ENCODE results near the gene WWC2. TPM values are rescaled to one million over a fixed set of nuclear protein-coding genes. Genes with fewer than 3 reads are reported as not detected.

WWC2 gene
- total RNA-seq, 1 experiment from 2014 or later = 15.9 TPM

DNA sequence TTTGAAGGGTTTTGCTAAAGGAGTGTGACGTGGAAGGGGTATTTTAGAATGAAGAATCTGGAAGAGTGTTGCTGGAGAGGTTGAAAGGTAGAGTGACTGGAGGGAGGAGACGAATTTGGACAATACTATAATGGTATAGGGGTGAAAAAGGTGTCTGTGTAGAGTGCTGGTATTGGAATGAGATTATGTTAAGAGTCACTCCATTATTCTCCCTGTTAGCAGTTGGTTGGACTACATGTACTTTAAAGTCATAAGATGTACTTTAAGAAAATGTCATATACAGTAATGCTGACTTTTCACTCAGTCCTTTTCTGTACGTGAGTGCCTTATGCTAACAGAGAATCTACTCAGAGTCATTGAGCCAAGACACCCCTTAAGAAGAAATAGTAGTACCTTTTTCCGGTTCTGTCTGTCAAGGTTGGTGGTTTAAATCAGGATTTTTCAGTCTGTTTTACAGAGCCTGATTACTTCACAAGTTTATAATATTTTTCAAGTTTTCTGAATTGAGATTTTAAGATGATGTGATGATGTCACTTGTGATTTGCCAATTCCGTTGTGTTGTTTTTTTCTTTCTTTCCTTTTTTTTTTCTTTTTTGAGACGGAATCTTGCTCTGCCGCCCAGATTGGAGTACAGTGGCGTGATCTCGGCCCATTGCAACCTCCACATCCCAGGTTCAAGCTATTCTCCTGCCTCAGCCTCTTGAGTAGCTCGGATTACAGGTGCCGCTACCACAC, 56.6 kb downstream of the WWC2 start:
- in situ Hi-C loops (cut with HindIII; ENCODE audit: low sequenced_read_pairs) = no loop called here
- no peak for DNase-seq (ENCODE audit: low spot score)

DNA sequence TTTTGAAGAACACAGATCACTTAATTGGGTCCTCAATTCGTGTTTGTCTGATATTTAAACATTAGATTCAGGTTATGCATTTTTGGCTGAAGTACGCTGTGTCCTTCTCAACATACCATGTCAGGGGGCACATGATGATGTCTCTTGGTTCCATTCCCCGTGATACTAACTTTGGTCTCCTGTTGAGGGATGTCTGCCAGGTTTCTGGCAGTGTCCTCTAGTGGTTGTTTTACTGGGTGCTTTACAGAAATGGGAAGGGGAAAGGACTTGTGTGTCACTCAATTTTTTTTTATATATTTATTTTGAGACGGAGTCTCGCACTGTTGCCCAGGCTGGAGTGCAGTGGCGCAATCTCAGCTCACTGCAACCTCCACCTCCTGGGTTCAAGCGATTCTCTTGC, 58.2 kb downstream of the WWC2 start:
- in situ Hi-C loops (cut with HindIII; ENCODE audit: low sequenced_read_pairs) = no loop called here
- DNase-seq (ENCODE audit: low spot score) = no peak

DNA sequence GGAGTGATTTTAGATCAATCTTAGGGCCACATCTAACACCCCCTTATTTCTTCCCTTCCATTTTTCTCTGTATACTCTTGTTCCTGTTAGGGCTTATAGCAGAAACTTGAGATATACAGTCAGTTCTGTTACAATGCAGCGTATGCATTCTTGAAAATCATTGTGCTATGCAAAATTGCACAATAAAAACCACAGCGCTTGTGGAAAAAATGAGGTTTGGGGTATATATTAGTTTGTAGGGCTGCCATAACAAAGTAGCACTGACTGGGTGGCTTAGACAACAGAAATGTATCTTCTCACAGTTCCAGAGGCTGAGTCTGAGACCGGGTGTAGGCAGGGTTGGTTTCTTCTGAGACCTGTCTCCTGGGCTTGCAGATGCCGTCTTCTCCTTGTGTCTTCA, 59.0 kb downstream of the WWC2 start:
- no peak for DNase-seq (ENCODE audit: low spot score)
- in situ Hi-C loops (cut with HindIII; ENCODE audit: low sequenced_read_pairs) = no loop called here

DNA sequence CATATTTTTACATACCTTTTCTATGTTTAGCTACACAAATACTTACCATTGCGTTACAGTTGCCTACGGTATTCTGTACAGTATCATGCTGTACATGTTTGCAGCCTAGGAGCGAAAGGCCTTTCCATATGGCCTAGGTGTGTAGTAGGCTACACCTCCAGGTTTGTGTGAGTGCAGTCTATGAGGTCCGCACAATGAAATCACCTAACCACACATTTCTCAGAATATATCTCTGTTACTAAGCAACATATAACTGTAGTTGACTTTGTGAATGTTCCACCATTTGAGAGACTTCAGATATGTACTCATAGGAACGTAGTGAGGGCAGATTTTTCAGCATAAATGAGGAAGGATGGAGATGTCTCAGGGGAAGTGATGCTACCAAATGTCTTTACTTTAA, 62.6 kb downstream of the WWC2 start:
- in situ Hi-C loops (cut with HindIII; ENCODE audit: low sequenced_read_pairs) = no loop called here
- DNase-seq (ENCODE audit: low spot score) = no peak

DNA sequence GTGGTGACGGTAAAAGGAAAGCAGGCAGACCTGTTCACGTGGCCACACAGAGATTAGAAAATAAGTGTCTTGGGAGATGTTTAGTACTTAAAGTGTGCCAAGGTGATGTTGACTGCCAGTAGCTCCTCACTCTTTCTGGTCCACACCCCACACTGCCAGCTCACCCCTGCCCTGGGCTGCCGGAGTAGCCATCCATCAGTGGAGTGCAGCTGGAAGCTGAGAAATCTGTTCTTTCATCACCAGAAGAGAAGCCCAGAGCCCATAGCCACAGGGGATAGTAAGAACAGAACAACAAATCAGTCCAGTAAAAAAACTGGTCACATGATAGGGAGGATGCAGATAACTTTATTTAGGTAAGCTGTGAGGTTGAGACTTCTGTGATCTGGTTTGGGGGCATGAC, 64.1 kb downstream of the WWC2 start:
- in situ Hi-C loops (cut with HindIII; ENCODE audit: low sequenced_read_pairs) = no loop called here
- no peak for DNase-seq (ENCODE audit: low spot score)

DNA sequence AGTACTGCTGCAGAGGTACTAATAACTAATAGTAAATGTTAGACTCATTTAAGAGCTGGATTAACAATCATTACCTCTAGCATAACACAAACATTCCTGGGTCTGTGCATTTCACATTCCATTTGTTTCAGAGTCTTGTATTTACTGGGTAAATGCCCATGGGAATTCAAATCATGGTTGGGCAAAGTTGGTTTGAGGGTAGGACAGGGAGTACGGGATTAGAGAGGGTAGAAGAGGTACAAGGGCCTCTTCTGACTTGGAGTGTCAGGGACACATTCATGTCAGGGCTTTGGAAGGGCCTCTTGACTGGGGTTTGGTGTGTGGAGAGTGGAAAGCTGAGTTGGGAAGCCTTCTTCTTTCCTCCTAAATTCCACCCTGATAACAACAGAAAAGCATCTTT, 65.9 kb downstream of the WWC2 start:
- in situ Hi-C loops (cut with HindIII; ENCODE audit: low sequenced_read_pairs) = no loop called here
- no peak for DNase-seq (ENCODE audit: low spot score)

DNA sequence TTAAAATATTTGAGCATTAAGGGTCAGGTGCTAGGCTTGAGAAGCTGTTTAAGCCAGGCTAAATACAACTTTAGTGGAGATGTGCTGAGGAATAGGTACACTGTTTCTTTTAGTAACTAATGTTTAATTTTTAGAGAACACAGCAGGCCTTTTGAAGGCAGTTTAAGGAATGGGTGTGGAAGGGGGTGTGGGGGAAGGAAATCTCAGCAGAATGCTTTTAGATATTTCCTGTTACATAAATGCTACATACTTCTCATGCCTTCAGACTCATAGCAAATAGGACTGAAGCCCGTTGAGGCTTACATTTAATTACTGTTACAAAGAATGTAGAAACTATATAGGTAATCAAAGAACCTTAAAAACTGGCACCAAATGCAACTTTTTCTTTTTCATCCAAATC, 66.3 kb downstream of the WWC2 start:
- DNase-seq (ENCODE audit: low spot score) = no peak
- in situ Hi-C loops (cut with HindIII; ENCODE audit: low sequenced_read_pairs) = no loop called here

DNA sequence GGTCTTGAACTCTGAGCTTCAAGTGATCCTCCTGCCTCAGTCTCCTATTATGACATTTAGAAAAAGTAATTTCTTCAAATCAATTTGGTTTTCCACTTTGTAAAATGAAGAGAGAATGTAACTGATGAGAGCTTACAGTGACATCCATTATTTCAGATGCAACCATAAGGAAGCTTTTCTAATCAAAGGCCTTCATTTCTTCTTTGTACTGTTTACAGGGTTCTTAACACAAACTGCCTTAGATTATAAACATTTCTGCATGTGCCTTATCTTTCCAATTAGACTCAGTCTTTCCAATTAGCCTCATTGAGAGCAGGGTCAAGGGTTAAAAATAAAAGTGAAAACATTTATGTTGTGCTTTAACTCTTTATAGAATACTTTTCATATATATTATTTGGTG, 71.8 kb downstream of the WWC2 start:
- in situ Hi-C loops (cut with HindIII; ENCODE audit: low sequenced_read_pairs) = no loop called here
- no peak for DNase-seq (ENCODE audit: low spot score)

DNA sequence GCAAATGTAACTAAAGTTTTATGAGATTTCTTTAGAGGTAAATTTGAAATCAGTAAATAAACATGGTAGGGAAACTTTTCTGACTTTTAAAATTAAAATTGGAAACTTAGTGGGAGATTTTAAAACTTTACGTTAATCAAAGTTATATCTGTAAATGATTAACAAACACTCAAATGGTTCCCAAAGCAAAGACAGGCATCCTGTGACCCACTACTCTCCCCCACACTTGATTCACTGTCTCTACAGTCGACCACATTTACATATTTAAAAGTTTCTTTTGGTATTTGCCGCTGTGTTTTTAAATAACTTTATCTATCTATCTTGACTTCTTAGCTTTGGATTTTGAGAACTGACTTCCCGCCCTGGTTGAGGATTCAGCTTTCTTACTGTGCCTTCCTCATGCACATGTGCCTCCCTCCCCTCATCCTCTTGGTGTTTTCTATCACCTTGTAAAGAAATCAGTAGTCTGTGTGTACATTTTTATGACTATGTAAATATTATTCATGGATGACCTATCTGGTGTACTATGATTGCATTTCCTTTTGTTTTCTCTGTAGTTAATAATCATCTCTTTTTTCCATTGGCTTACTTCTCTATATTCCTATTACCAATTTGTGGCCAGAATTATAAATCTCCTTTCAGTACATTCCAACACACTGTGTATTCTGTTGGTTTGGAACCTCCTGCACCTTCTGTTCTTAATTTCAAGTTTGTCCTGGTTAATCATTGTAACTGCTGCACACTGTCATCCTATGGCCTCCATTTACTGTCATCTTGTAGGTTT, 72.6 kb downstream of the WWC2 start:
- DNase-seq (ENCODE audit: low spot score) = no peak
- in situ Hi-C loops (cut with HindIII; ENCODE audit: low sequenced_read_pairs) = no loop called here

DNA sequence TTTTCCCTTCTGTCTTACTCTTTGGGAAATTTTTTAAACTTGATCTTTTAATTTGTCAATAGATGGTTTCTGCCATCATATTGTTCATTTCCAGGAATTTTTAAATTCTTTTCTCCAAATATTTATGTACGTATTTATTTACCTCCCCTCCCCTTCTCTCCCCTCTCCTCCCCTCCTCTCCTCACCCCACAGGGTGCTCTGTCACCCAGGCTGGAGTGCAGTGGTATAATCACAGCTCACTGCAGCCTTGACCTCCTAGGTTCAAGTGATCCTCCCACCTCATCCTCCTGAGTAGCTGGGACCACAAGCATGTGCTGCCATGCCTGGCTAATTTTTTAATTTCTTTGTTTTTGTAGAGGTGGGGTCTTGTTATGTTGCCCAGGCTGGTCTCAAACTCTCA, 73.8 kb downstream of the WWC2 start:
- in situ Hi-C loops (cut with HindIII; ENCODE audit: low sequenced_read_pairs) = no loop called here
- no peak for DNase-seq (ENCODE audit: low spot score)

DNA sequence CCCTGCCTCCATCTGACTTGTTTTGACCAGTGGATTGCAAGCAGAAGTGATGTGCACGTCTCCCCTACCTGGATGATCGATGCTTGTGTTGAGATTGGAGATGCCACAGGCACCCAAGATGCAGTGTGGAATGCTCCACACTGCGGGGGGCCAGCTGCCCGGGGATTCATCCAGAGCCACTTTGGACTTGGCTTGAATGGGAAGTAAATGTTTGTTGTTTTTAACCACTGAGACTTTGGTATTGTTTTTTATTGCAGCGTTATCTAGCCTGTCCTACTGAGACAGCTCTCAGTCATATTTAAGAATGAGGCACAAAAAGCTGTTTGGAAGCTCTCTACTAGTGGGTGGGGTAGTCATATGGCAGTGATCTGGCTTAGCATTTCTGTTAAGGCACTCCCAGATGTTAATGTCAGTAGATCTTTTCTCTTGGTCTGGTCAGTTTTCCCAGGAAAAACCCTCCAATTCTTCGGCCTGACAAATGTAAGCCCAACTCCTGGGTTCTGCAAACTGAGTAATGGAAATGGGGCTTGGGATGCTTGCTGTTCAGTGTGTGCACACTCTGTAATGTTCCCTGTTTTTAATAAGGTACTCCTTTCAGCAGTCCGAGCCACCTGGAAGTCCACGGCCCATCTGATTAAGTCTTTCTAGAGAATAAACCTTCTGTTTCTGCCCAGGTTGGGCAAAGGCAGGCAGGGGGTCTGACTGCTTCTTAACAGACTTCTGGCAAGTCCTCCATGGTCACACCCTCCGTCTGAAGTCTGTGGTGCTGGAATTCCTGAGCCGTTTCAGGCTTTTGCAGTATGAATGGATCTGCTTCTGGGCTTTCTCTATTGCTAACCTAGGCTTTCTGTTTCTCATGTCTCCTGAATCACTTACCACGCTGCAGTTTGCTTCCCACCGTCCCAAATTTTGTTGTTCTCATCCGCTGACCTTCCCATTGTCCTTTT, 74.8 kb downstream of the WWC2 start:
- DNase-seq (ENCODE audit: low spot score) = no peak
- in situ Hi-C loops (cut with HindIII; ENCODE audit: low sequenced_read_pairs) = no loop called here

DNA sequence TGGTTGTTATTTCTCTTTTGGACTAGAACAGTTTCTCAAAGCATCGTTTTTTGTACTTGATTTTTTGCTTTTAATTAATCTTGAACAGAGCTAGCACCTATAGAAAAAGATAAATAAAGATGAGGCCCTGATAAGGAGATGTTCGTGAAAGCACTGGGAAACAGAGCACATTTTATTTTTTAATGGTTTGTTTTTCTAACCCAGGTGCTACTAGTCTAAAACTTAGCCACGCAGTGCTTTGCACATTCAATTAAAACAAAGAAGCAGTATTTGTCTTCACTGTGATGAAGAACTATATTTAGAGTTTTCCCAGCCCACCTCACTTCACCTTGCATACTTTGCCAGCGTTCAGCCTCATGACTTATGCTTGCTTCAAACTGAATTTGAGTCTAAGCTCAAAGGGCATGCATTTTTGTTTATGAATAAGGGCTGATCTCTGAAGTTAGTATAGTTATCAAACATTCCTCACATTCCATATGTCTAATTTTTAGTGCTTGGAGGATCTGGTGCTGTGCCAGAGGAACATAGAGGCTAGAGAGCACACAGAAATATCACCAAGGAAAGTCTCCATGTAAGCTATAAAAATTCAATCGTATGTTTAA, 76.7 kb downstream of the WWC2 start:
- in situ Hi-C loops (cut with HindIII; ENCODE audit: low sequenced_read_pairs) = no loop called here
- no peak for DNase-seq (ENCODE audit: low spot score)

DNA sequence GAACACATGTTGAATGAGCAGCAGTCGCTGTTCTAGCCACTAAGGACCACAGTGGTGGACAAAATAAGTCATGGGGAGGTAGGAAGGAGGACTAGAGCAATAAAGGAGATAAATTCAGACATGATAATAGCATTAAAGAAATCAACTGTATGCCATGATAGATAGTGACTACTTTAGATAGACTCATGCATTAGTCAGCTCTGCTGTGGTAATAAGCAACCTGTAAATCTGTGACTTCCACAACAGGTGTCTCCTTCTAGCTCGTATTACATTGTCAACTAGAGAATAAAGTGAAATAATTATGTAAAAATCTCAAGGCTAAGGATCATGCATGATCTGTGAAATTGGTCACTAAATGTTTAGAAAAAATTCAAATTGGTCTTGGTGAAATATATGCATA, 77.9 kb downstream of the WWC2 start:
- DNase-seq (ENCODE audit: low spot score) = no peak
- in situ Hi-C loops (cut with HindIII; ENCODE audit: low sequenced_read_pairs) = no loop called here

DNA sequence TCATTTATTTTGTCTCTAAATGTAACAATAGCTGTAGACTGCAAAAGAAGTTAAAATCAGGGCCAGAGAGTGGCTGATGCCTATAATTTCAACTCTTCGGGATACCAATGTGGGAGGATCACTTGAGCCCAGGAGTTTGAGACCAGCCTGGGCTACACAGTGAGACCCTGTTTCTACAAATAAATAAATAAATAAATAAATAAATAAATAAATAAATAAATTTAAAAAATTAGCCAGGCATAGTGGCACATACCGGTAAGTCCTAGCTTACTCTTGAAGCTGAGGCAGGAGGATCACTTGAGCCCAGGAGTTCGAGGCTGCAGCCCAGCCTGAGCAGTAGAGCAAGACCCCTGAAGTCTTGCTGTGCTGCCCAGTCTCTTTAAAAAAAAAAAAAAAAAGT, 79.1 kb downstream of the WWC2 start:
- in situ Hi-C loops (cut with HindIII; ENCODE audit: low sequenced_read_pairs) = no loop called here
- no peak for DNase-seq (ENCODE audit: low spot score)

DNA sequence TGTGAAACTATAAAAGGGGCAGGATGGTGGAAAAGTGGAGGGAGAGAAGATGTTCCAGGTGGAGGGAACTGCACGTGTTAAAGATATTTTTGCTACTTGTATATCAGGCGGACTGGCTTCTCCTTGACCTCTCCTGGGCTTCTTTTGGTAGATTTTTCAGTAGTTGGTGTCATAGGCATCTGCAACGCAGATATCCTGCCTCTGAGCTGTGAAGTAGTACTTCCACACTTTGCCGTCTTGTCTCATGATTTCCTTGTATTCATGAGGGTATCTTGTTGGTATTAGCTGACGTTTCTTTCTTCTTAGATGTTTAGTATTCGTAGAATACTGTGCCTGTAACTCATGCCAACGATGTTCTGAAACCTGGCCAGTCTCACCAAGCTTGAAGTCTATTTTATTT, 81.0 kb downstream of the WWC2 start:
- no peak for DNase-seq (ENCODE audit: low spot score)
- in situ Hi-C loops (cut with HindIII; ENCODE audit: low sequenced_read_pairs) = no loop called here

DNA sequence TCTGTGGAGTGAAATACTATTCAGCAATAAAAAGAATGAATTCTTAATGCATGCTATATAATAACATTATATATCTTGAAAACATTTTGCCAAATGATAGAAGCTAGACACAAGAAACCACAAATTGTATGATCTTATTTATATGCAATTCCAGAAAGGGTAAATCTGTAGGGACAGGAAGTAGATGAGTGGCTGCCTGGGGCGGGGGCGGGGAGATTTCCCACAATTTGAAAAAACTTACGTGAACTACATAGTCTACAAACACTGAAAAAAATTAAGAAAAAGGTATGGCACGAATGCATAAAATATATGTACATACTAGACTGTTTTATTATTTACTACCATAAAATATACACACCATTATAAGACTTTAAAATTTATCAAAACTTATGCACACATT, 81.6 kb downstream of the WWC2 start:
- in situ Hi-C loops (cut with HindIII; ENCODE audit: low sequenced_read_pairs) = no loop called here
- no peak for DNase-seq (ENCODE audit: low spot score)

DNA sequence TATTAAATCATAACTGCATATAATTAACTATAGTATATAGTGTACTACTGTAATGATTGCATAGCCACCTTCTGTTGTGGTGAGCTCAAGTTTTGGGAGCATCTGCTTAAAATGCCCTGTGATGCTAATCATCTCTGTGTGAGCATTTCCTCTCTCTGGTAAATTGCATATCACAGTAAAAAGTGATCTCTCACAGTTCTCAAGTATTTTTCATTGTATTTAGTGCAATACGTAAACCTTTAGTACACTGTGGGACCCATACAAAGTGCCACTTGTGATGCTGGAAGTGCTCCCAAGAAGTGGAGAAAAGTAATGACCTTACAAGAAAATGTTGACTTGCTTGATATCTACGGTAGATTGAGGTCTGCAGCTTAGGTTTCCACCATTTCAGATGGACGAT, 82.0 kb downstream of the WWC2 start:
- in situ Hi-C loops (cut with HindIII; ENCODE audit: low sequenced_read_pairs) = no loop called here
- DNase-seq (ENCODE audit: low spot score) = no peak

DNA sequence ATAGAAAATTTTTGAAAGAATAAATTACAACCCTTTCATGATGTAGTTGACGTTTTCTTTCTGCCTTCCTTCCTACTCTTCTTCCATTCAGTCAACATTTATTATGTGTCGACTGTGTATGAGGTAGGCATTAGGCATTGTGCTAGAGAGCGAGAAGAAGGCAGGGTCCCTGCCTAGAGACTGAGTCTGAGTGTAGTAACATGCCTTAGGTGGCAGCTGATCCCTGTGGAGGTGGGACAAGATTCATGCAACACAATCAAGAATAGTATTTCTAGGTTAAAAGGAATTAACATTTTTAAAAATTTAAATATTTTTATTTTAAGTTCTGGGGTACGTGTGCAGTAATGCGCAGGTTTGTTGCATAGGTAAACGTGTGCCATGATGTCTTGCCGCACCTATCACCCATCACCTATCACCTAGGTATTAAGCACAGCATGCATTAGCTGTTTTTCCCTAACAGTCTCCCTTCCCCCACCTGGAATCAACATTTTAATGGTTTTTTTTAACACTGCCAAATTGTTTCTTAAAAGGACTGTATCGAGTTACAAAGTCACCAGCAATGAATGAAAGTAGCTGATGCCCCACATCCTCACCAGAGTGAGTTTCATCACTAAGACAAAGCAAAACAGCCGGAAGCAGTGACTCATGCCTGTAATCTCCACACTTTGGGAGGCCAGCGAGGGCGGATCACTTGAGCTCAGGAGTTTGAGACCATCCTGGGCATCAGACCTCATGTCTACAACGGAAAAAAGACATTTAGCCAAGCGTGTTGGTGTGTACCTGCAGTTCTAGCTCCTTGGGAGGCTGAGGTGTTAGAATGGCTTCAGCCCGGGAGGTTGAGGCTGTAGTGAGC, 84.0 kb downstream of the WWC2 start:
- in situ Hi-C loops (cut with HindIII; ENCODE audit: low sequenced_read_pairs) = no loop called here
- no peak for DNase-seq (ENCODE audit: low spot score)
